WTC11 (cell line): ENCODE measurements around the gene C10orf67. TPM values are rescaled to one million over a fixed set of nuclear protein-coding genes. Genes with fewer than 3 reads are reported as not detected.
A peak's percentile ranks its signal among the peaks of the same experiment; 100 is the strongest.
"Not testable (repeated sequence)": the region's sequence is repeated elsewhere in the genome, so short reads cannot be mapped to it uniquely, and the experiment has no call there.

Experiments used
- ATAC-seq: fragments of 200-7000 bp; cut with Tn5 transposase; 2 replicates; pipeline ENCODE4 v1.10.0; 2021; ENCODE audit warnings: mild to moderate bottlenecking, moderate library complexity
- CTCF ChIA-PET: fragments of 300-600 bp; sonication (Branson Sonifier 250); formaldehyde crosslinking; loops from one replicate; lab custom pipeline; 2021; ENCODE audit warnings: antibody characterized with exemption; lab: Charles Lee
- POLR2A ChIA-PET: fragments of 350-600 bp; sonication (Branson Sonifier 250); formaldehyde crosslinking; loops from one replicate; lab custom pipeline; 2021; ENCODE audit warnings: antibody characterized with exemption; lab: Charles Lee
- DNase-seq: peaks from one replicate; pipeline ENCODE4 v3.0.0; 2021; ENCODE audit warnings: low spot score
- H3K27ac Mint-ChIP-seq: 2 replicates; pipeline ENCODE4 v1.8.0; 2021; ENCODE audit warnings: mixed read lengths
- H3K27me3 Mint-ChIP-seq: 2 replicates; pipeline ENCODE4 v1.8.0; 2021; ENCODE audit warnings: low read depth, mild to moderate bottlenecking, moderate library complexity, mixed read lengths
- H3K36me3 Mint-ChIP-seq: 2 replicates; pipeline ENCODE4 v1.8.0; 2021; ENCODE audit warnings: mixed read lengths
- H3K4me1 Mint-ChIP-seq: 2 replicates; pipeline ENCODE4 v1.8.0; 2022; ENCODE audit warnings: mixed read lengths
- H3K4me3 Mint-ChIP-seq: 2 replicates; pipeline ENCODE4 v1.8.0; 2021; ENCODE audit warnings: mild to moderate bottlenecking, moderate library complexity, mixed read lengths
- H3K9me3 Mint-ChIP-seq: 2 replicates; pipeline ENCODE4 v1.8.0; 2021; ENCODE audit warnings: mixed read lengths
- ATF3 ChIP-seq: sonication (generic); formaldehyde crosslinking; conservative IDR thresholded peaks from 2 replicates; pipeline ENCODE4 v1.8.1; 2022; ENCODE audit warnings: mild to moderate bottlenecking, missing genetic modification reagents
- GABPB1 ChIP-seq: sonication (generic); formaldehyde crosslinking; IDR thresholded peaks from 2 replicates; pipeline ENCODE4 v1.8.1; 2023; ENCODE audit warnings: mild to moderate bottlenecking, missing genetic modification reagents
- GTF2I ChIP-seq: fragments of 250-450 bp; sonication (Bioruptor Pico); conservative IDR thresholded peaks from 2 replicates; pipeline ENCODE4 v1.4.0; 2021; ENCODE audit warnings: mild to moderate bottlenecking
- JUN ChIP-seq: sonication (generic); formaldehyde crosslinking; IDR thresholded peaks from 2 replicates; pipeline ENCODE4 v1.8.0; 2023; ENCODE audit warnings: mild to moderate bottlenecking, missing genetic modification reagents
- MYBL2 ChIP-seq: sonication (generic); formaldehyde crosslinking; IDR thresholded peaks from 2 replicates; pipeline ENCODE4 v1.8.1; 2023; ENCODE audit warnings: mild to moderate bottlenecking, moderate library complexity, missing genetic modification reagents
- PRRX2 ChIP-seq: fragments of 250-450 bp; sonication (Bioruptor Pico); IDR thresholded peaks from 2 replicates; pipeline ENCODE4 v1.8.0; 2021; ENCODE audit warnings: mild to moderate bottlenecking
- TEAD4 ChIP-seq: sonication (generic); formaldehyde crosslinking; IDR thresholded peaks from 2 replicates; pipeline ENCODE4 v1.8.0; 2022; ENCODE audit warnings: mild to moderate bottlenecking, missing genetic modification reagents
- ZNF281 ChIP-seq: sonication (generic); formaldehyde crosslinking; IDR thresholded peaks from 2 replicates; pipeline ENCODE4 v1.8.0; 2023; ENCODE audit warnings: mild to moderate bottlenecking, missing genetic modification reagents
- ZNF396 ChIP-seq: fragments of 250-450 bp; sonication (Bioruptor Pico); IDR thresholded peaks from 2 replicates; pipeline ENCODE4 v1.8.0; 2021; ENCODE audit warnings: mild to moderate bottlenecking, moderate library complexity, borderline replicate concordance
- ZNF416 ChIP-seq: fragments of 250-450 bp; sonication (Bioruptor Pico); IDR thresholded peaks from 2 replicates; pipeline ENCODE4 v1.9.0; 2021; ENCODE audit warnings: mild to moderate bottlenecking, inconsistent platforms
- total RNA-seq: library from RNA; stranded (reverse); gene quantifications from 3 replicates; pipeline ENCODE4 v1.2.3, GENCODE V29; 2021
- TF ChIP-seq, protein P1 (sequence below): sonication (generic); formaldehyde crosslinking; IDR thresholded peaks from 2 replicates; pipeline ENCODE4 v1.8.0; 2022; ENCODE audit warnings: mild to moderate bottlenecking, missing genetic modification reagents
- TF ChIP-seq, protein P2 (sequence below): fragments of 250-450 bp; sonication (Bioruptor Pico); IDR thresholded peaks from 2 replicates; pipeline ENCODE4 v2.1.2; 2022; ENCODE audit warnings: mild to moderate bottlenecking, moderate library complexity
- TF ChIP-seq, protein P3 (sequence below): fragments of 200-600 bp; IDR thresholded peaks from 2 replicates; pipeline ENCODE4 v1.8.0; 2022; ENCODE audit warnings: antibody characterized with exemption
- TF ChIP-seq, protein P4 (sequence below): sonication (generic); formaldehyde crosslinking; IDR thresholded peaks from 2 replicates; pipeline ENCODE4 v1.8.0; 2022; ENCODE audit warnings: missing genetic modification reagents

The C10orf67 gene
- total RNA-seq, 1 experiment from 2014 or later, result not detected

GRCh38 chr10:23351926-23352519, 7.4 kb upstream of the C10orf67 start:
- no peak overlapping the region for H3K27ac Mint-ChIP-seq
- ChIA-PET CTCF (no interaction called here), POLR2A (no interaction called here)
- DNase-seq, result no peak
- no peak overlapping the region for H3K4me3 Mint-ChIP-seq
- H3K36me3 Mint-ChIP-seq, result no peaks in the 10 kb centered on the region
- no peaks in the 10 kb centered on the region for H3K9me3 Mint-ChIP-seq
- no peaks in the 10 kb centered on the region for H3K27me3 Mint-ChIP-seq
- H3K4me1 Mint-ChIP-seq, result peaks cover 3% of the 10 kb centered on the region; the same call in 1 of the 2 replicates
- ATAC-seq, result no peak
- TF ChIP-seq, protein P1, sequence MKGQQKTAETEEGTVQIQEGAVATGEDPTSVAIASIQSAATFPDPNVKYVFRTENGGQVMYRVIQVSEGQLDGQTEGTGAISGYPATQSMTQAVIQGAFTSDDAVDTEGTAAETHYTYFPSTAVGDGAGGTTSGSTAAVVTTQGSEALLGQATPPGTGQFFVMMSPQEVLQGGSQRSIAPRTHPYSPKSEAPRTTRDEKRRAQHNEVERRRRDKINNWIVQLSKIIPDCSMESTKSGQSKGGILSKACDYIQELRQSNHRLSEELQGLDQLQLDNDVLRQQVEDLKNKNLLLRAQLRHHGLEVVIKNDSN (CRISPR knock-in tag), result no peak
- TF ChIP-seq ZNF281 (CRISPR knock-in tag) (no peak), PRRX2 (CRISPR knock-in tag) (no peak), JUN (no peak)
- TF ChIP-seq, protein P2, sequence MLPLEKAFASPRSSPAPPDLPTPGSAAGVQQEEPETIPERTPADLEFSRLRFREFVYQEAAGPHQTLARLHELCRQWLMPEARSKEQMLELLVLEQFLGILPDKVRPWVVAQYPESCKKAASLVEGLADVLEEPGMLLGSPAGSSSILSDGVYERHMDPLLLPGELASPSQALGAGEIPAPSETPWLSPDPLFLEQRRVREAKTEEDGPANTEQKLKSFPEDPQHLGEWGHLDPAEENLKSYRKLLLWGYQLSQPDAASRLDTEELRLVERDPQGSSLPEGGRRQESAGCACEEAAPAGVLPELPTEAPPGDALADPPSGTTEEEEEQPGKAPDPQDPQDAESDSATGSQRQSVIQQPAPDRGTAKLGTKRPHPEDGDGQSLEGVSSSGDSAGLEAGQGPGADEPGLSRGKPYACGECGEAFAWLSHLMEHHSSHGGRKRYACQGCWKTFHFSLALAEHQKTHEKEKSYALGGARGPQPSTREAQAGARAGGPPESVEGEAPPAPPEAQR (CRISPR knock-in tag), result no peak
- TF ChIP-seq, protein P3, sequence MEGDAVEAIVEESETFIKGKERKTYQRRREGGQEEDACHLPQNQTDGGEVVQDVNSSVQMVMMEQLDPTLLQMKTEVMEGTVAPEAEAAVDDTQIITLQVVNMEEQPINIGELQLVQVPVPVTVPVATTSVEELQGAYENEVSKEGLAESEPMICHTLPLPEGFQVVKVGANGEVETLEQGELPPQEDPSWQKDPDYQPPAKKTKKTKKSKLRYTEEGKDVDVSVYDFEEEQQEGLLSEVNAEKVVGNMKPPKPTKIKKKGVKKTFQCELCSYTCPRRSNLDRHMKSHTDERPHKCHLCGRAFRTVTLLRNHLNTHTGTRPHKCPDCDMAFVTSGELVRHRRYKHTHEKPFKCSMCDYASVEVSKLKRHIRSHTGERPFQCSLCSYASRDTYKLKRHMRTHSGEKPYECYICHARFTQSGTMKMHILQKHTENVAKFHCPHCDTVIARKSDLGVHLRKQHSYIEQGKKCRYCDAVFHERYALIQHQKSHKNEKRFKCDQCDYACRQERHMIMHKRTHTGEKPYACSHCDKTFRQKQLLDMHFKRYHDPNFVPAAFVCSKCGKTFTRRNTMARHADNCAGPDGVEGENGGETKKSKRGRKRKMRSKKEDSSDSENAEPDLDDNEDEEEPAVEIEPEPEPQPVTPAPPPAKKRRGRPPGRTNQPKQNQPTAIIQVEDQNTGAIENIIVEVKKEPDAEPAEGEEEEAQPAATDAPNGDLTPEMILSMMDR, result no peak

GRCh38 chr10:23350706-23351105, 6.1 kb upstream of the C10orf67 start:
- CTCF ChIA-PET, H3K27ac Mint-ChIP-seq, DNase-seq, ATAC-seq, H3K4me3 Mint-ChIP-seq, H3K9me3 Mint-ChIP-seq, H3K36me3 Mint-ChIP-seq, POLR2A ChIA-PET, H3K27me3 Mint-ChIP-seq, H3K4me1 Mint-ChIP-seq: not testable (repeated sequence)

DNA sequence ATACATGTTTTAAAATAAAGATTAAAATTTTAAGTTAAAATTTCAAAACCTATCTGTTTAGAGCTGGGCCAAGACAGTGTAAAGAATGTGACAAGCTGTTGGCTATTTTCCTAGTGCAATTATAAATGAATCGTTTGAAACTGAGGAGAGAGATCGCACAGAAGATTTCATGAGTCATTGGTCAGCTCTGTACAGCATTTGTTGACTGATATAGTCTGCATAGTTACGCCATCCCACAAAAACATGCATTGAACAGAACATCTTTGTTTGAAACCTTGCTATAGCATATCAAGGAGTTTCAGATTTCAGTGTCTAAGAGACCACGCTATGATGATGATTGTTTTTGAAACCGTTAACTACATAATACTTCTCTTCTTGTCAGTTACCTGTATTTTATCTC, 1.3 kb upstream of the C10orf67 start:
- TF ChIP-seq GABPB1 (CRISPR knock-in tag) (peak; percentile 50; the same call in 1 of the 2 replicates), GTF2I (CRISPR knock-in tag) (no peak)
- no peak overlapping the region for H3K4me3 Mint-ChIP-seq
- H3K9me3 Mint-ChIP-seq, result no peaks in the 10 kb centered on the region
- H3K4me1 Mint-ChIP-seq, result peaks cover 12% of the 10 kb centered on the region
- DNase-seq (no peak), ATAC-seq (no peak)
- ChIA-PET CTCF (interaction anchor here (0.6 to 1.5 kb wide), 3 partner anchors 13 to 187 kb away, joined by 3 to 4 read pairs (median 4); no protein-coding TSS in a partner anchor), POLR2A (no interaction called here)
- H3K27ac Mint-ChIP-seq, result no peak overlapping the region
- H3K36me3 Mint-ChIP-seq, result no peaks in the 10 kb centered on the region
- peaks cover 27% of the 10 kb centered on the region for H3K27me3 Mint-ChIP-seq

DNA sequence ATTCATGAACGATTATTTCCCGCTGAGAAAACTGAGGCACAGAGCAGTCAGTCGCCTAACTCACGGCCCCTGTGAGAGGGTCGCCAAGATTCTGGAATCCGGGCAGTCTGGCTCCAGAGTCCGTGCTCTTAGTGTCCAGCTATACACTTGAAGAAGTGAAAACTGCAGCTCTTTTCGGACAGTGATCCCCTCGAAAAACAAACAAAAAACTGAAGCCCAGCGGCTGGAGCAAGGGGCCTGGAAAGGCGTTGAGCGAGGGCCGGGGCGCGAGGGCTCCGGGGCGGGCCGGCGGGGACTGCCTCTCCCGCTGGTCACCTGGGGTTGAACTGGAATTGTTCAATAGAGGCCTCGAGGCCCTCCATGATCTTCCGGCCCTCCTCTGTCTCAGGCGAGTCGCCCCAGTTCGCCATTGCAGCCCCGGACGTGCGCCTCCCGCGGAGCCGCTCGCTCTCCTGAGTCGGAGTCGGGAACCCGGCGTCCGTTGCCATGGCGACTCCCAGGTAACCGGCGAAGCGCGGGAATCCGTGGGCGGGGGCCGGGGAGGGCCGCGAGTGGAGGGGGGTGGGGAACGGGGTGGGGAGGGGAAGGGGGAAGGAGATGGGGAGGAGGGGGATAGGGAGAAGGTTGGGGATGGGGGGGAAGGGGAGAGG, 881 bp downstream of the C10orf67 start:
- Mint-ChIP-seq H3K27ac (no peak overlapping the region), H3K36me3 (no peaks in the 10 kb centered on the region), H3K27me3 (peaks cover 27% of the 10 kb centered on the region), H3K9me3 (no peaks in the 10 kb centered on the region), H3K4me1 (peaks cover 12% of the 10 kb centered on the region), H3K4me3 (peak overlapping the region; percentile 91)
- DNase-seq (peak; percentile 86), ATAC-seq (peak; percentile 59)
- POLR2A ChIA-PET, result no interaction called here
- CTCF ChIA-PET, result interaction anchor here (0.7 to 1.2 kb wide), 6 partner anchors 19 to 186 kb away, joined by 3 to 5 read pairs (median 3); no protein-coding TSS in a partner anchor
- TF ChIP-seq TEAD4 (CRISPR knock-in tag) (no peak), MYBL2 (no peak), ATF3 (CRISPR knock-in tag) (no peak), ZNF416 (no peak), ZNF396 (CRISPR knock-in tag) (no peak)
- TF ChIP-seq, protein P4, sequence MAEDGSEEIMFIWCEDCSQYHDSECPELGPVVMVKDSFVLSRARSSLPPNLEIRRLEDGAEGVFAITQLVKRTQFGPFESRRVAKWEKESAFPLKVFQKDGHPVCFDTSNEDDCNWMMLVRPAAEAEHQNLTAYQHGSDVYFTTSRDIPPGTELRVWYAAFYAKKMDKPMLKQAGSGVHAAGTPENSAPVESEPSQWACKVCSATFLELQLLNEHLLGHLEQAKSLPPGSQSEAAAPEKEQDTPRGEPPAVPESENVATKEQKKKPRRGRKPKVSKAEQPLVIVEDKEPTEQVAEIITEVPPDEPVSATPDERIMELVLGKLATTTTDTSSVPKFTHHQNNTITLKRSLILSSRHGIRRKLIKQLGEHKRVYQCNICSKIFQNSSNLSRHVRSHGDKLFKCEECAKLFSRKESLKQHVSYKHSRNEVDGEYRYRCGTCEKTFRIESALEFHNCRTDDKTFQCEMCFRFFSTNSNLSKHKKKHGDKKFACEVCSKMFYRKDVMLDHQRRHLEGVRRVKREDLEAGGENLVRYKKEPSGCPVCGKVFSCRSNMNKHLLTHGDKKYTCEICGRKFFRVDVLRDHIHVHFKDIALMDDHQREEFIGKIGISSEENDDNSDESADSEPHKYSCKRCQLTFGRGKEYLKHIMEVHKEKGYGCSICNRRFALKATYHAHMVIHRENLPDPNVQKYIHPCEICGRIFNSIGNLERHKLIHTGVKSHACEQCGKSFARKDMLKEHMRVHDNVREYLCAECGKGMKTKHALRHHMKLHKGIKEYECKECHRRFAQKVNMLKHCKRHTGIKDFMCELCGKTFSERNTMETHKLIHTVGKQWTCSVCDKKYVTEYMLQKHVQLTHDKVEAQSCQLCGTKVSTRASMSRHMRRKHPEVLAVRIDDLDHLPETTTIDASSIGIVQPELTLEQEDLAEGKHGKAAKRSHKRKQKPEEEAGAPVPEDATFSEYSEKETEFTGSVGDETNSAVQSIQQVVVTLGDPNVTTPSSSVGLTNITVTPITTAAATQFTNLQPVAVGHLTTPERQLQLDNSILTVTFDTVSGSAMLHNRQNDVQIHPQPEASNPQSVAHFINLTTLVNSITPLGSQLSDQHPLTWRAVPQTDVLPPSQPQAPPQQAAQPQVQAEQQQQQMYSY, result no peak
- TF ChIP-seq, protein P1 (CRISPR knock-in tag), result no peak
